ENCODE measurements around the gene LIM2.

GRCh38 chr19:51389143-51389542, 1.4 kb upstream of the LIM2 start:
- TF ChIP-seq CTCF (conservative IDR thresholded peaks at IDR 0.05; ENCODE audit: low read depth in 2 of 2) (no peak), REST (IDR thresholded peaks at IDR 0.05; ENCODE audit: unreplicated experiment) (no peak), EZH2phosphoT487 (IDR thresholded peaks at IDR 0.05; ENCODE audit: unreplicated experiment) (no peak)
